ENCODE data around the gene ZNF740.
A peak's percentile ranks its signal among the peaks of the same experiment; 100 is the strongest.

The ZNF740 gene

GRCh38 chr12:53190108-53190729 is 9.7 kb downstream of the ZNF740 start:
- Histone ChIP-seq H3K4me3 (no peak overlapping the region), H3K4me1 (peaks cover 10 to 23% (median 16%) of the 10 kb centered on the region in 10 experiments; a peak in 17 of 20 replicates), H3K9me3 (replicated peaks in 1 of 11) (no peaks in the 10 kb centered on the region), H3K27me3 (no peaks in the 10 kb centered on the region), H3K9ac (no peak overlapping the region), H3K36me3 (peaks cover 55 to 94% (median 67%) of the 10 kb centered on the region in 11 experiments), H3K27ac (no peak overlapping the region), H4K20me1 (peaks cover under 1 to 73% (median 30%) of the 10 kb centered on the region in 11 experiments; a peak in 18 of 22 replicates), H3K4me2 (peak overlapping the region in 6 of 11 experiments; percentile 2 to 31 (median 11); a peak in 6 of 22 replicates)
- no peak for TF ChIP-seq Cebpa-rat (IDR thresholded peaks at IDR 0.05)

- Histone ChIP-seq H3K36me3 (peaks cover 44 to 94% (median 57%) of the 10 kb centered on the region in 11 experiments), H3K4me2 (no peak overlapping the region), H3K9ac (no peak overlapping the region), H3K4me1 (peaks cover 9 to 21% (median 16%) of the 10 kb centered on the region in 10 experiments; a peak in 17 of 20 replicates), H3K9me3 (replicated peaks in 1 of 11) (no peaks in the 10 kb centered on the region), H3K4me3 (no peak overlapping the region), H3K27ac (peak overlapping the region in 1 of 11 experiments; percentile 13; a peak in 1 of 22 replicates), H4K20me1 (peaks cover 0 to 63% (median 23%) of the 10 kb centered on the region in 11 experiments; a peak in 14 of 22 replicates), H3K27me3 (no peaks in the 10 kb centered on the region)
- no peak for TF ChIP-seq Cebpa-rat (IDR thresholded peaks at IDR 0.05)
Observed at GRCh38 chr12:53191096-53191884, 10.8 kb downstream of the ZNF740 start.

GRCh38 chr12:53191885-53192530 is 11.5 kb downstream of the ZNF740 start:
- Histone ChIP-seq H3K27me3 (no peaks in the 10 kb centered on the region), H4K20me1 (peaks cover 0 to 60% (median 18%) of the 10 kb centered on the region in 11 experiments; a peak in 13 of 22 replicates), H3K9ac (no peak overlapping the region), H3K9me3 (replicated peaks in 1 of 11) (no peaks in the 10 kb centered on the region), H3K4me2 (no peak overlapping the region), H3K27ac (peak overlapping the region in 1 of 11 experiments; percentile 13; a peak in 1 of 22 replicates), H3K4me3 (no peak overlapping the region), H3K4me1 (peaks cover 9 to 21% (median 16%) of the 10 kb centered on the region in 10 experiments; a peak in 17 of 20 replicates), H3K36me3 (peaks cover 37 to 94% (median 54%) of the 10 kb centered on the region in 11 experiments)
- no peak for TF ChIP-seq Cebpa-rat (IDR thresholded peaks at IDR 0.05)

GRCh38 chr12:53192531-53193021 is 12.1 kb downstream of the ZNF740 start:
- H3K9me3 ChIP-seq (replicated peaks in 1 of 11): no peaks in the 10 kb centered on the region
- peaks cover 10 to 26% (median 17%) of the 10 kb centered on the region in 10 experiments; a peak in 19 of 20 replicates for H3K4me1 ChIP-seq
- peaks cover 31 to 94% (median 54%) of the 10 kb centered on the region in 11 experiments for H3K36me3 ChIP-seq
- H3K4me3 ChIP-seq: no peak overlapping the region
- no peak for TF ChIP-seq Cebpa-rat (IDR thresholded peaks at IDR 0.05)
- H4K20me1 ChIP-seq: peaks cover 0 to 54% (median 14%) of the 10 kb centered on the region in 11 experiments; a peak in 13 of 22 replicates
- no peaks in the 10 kb centered on the region for H3K27me3 ChIP-seq
- H3K4me2 ChIP-seq: no peak overlapping the region
- no peak overlapping the region for H3K9ac ChIP-seq
- no peak overlapping the region for H3K27ac ChIP-seq

GRCh38 chr12:53193040-53193439 is 12.5 kb downstream of the ZNF740 start:
- Histone ChIP-seq H3K4me1 (peaks cover 15 to 30% (median 21%) of the 10 kb centered on the region in 10 experiments), H3K36me3 (peaks cover 27 to 94% (median 52%) of the 10 kb centered on the region in 11 experiments), H3K4me3 (no peak overlapping the region), H3K27ac (no peak overlapping the region), H3K9ac (no peak overlapping the region), H3K27me3 (no peaks in the 10 kb centered on the region), H3K4me2 (no peak overlapping the region), H4K20me1 (peaks cover 0 to 50% (median 13%) of the 10 kb centered on the region in 11 experiments; a peak in 13 of 22 replicates), H3K9me3 (replicated peaks in 1 of 11) (no peaks in the 10 kb centered on the region)
- TF ChIP-seq Cebpa-rat (IDR thresholded peaks at IDR 0.05): no peak

GRCh38 chr12:53193985-53194716 is 13.6 kb downstream of the ZNF740 start:
- Histone ChIP-seq H3K9me3 (replicated peaks in 1 of 11) (no peaks in the 10 kb centered on the region), H3K9ac (no peak overlapping the region), H3K27ac (no peak overlapping the region), H3K27me3 (no peaks in the 10 kb centered on the region), H3K4me3 (no peak overlapping the region), H3K4me2 (no peak overlapping the region), H3K4me1 (peaks cover 16 to 36% (median 31%) of the 10 kb centered on the region in 10 experiments), H3K36me3 (peaks cover 16 to 83% (median 41%) of the 10 kb centered on the region in 11 experiments), H4K20me1 (peaks cover 0 to 48% (median 6%) of the 10 kb centered on the region in 11 experiments; a peak in 11 of 22 replicates)
- no peak for TF ChIP-seq Cebpa-rat (IDR thresholded peaks at IDR 0.05)

GRCh38 chr12:53194973-53195372 is 14.5 kb downstream of the ZNF740 start:
- no peak overlapping the region for H3K4me2 ChIP-seq
- H3K27me3 ChIP-seq: no peaks in the 10 kb centered on the region
- peaks cover 22 to 37% (median 33%) of the 10 kb centered on the region in 10 experiments for H3K4me1 ChIP-seq
- no peaks in the 10 kb centered on the region for H3K9me3 ChIP-seq (replicated peaks in 1 of 11)
- H3K9ac ChIP-seq: no peak overlapping the region
- TF ChIP-seq Cebpa-rat (IDR thresholded peaks at IDR 0.05): no peak
- H4K20me1 ChIP-seq: peaks cover 0 to 50% (median 5%) of the 10 kb centered on the region in 11 experiments; a peak in 12 of 22 replicates
- H3K36me3 ChIP-seq: peaks cover 16 to 83% (median 41%) of the 10 kb centered on the region in 11 experiments
- no peak overlapping the region for H3K4me3 ChIP-seq
- H3K27ac ChIP-seq: no peak overlapping the region

Data from BLaER1 treated with 17β-estradiol and CSF1 and Interleukin-3, amounts not matched to agents 10 nM and 100 nM (cell line).